Duodenal mucosa (tissue), 2 donors: ENCODE data around the gene CMYA5.

Experiments
- H3K27ac ChIP-seq: one replicate; pipeline ENCODE4 v1.7.0; 2013; ENCODE audit warnings: low read depth, low read length
- H3K27me3 ChIP-seq, 2 donors: one replicate each; pipeline ENCODE4 v1.7.0; 2013; ENCODE audit warnings: low read length in 2 of 2, control low read depth in 1 of 2; ENCODE audit not compliant: insufficient read depth in 2 of 2, control insufficient read depth in 1 of 2
- H3K36me3 ChIP-seq, 2 donors: one replicate each; pipeline ENCODE4 v1.7.0; 2013; ENCODE audit warnings: low read length in 2 of 2, control low read depth in 1 of 2; ENCODE audit not compliant: insufficient read depth in 2 of 2, control insufficient read depth in 1 of 2
- H3K4me1 ChIP-seq, 2 donors: one replicate each; pipeline ENCODE4 v1.7.0; 2013; ENCODE audit warnings: low read length in 2 of 2, control low read depth in 1 of 2; ENCODE audit not compliant: insufficient read depth in 2 of 2, control insufficient read depth in 1 of 2
- H3K4me3 ChIP-seq, 2 donors: one replicate each; pipeline ENCODE4 v1.7.0; 2013; ENCODE audit warnings: low read length in 2 of 2, low read depth in 1 of 2
- H3K9ac ChIP-seq, 2 donors: one replicate each; pipeline ENCODE4 v1.7.0; 2013; ENCODE audit warnings: low read length in 2 of 2, low read depth in 1 of 2
- H3K9me3 ChIP-seq, 2 donors: one replicate each; pipeline ENCODE4 v1.7.0; 2013; ENCODE audit warnings: low read length in 2 of 2, control low read depth in 1 of 2; ENCODE audit not compliant: control insufficient read depth in 1 of 2

CMYA5 gene

GRCh38 chr5:79806741-79807140, 117.1 kb downstream of the CMYA5 start:
- Histone ChIP-seq H3K27ac (no peak overlapping the region), H3K27me3 (no peaks in the 10 kb centered on the region), H3K9ac (no peak overlapping the region), H3K9me3 (no peaks in the 10 kb centered on the region), H3K36me3 (no peaks in the 10 kb centered on the region), H3K4me1 (no peaks in the 10 kb centered on the region), H3K4me3 (no peak overlapping the region)

- Histone ChIP-seq H3K9me3 (no peaks in the 10 kb centered on the region), H3K9ac (no peak overlapping the region), H3K4me1 (no peaks in the 10 kb centered on the region), H3K27me3 (no peaks in the 10 kb centered on the region), H3K27ac (no peak overlapping the region), H3K4me3 (no peak overlapping the region), H3K36me3 (no peaks in the 10 kb centered on the region)
Measured at GRCh38 chr5:79809743-79810142, 120.1 kb downstream of the CMYA5 start.

GRCh38 chr5:79811081-79811480, 121.4 kb downstream of the CMYA5 start:
- H3K36me3 ChIP-seq, result no peaks in the 10 kb centered on the region
- no peak overlapping the region for H3K9ac ChIP-seq
- H3K27ac ChIP-seq, result no peak overlapping the region
- H3K4me1 ChIP-seq, result no peaks in the 10 kb centered on the region
- no peak overlapping the region for H3K4me3 ChIP-seq
- no peaks in the 10 kb centered on the region for H3K9me3 ChIP-seq
- no peaks in the 10 kb centered on the region for H3K27me3 ChIP-seq

- Histone ChIP-seq H3K4me3 (no peak overlapping the region), H3K4me1 (no peaks in the 10 kb centered on the region), H3K27ac (no peak overlapping the region), H3K36me3 (no peaks in the 10 kb centered on the region), H3K9me3 (no peaks in the 10 kb centered on the region), H3K9ac (no peak overlapping the region), H3K27me3 (no peaks in the 10 kb centered on the region)
Measured at GRCh38 chr5:79811904-79812303, 122.3 kb downstream of the CMYA5 start.

GRCh38 chr5:79814699-79815098, 125.1 kb downstream of the CMYA5 start:
- no peak overlapping the region for H3K27ac ChIP-seq
- no peak overlapping the region for H3K4me3 ChIP-seq
- no peaks in the 10 kb centered on the region for H3K9me3 ChIP-seq
- H3K27me3 ChIP-seq, result no peaks in the 10 kb centered on the region
- no peak overlapping the region for H3K9ac ChIP-seq
- no peaks in the 10 kb centered on the region for H3K36me3 ChIP-seq
- H3K4me1 ChIP-seq, result no peaks in the 10 kb centered on the region

GRCh38 chr5:79816014-79816413, 126.4 kb downstream of the CMYA5 start:
- Histone ChIP-seq H3K9ac (no peak overlapping the region), H3K36me3 (no peaks in the 10 kb centered on the region), H3K4me3 (no peak overlapping the region), H3K9me3 (no peaks in the 10 kb centered on the region), H3K27me3 (no peaks in the 10 kb centered on the region), H3K4me1 (no peaks in the 10 kb centered on the region), H3K27ac (no peak overlapping the region)

- H3K4me1 ChIP-seq, result no peaks in the 10 kb centered on the region
- no peaks in the 10 kb centered on the region for H3K27me3 ChIP-seq
- H3K27ac ChIP-seq, result no peak overlapping the region
- no peaks in the 10 kb centered on the region for H3K9me3 ChIP-seq
- no peak overlapping the region for H3K9ac ChIP-seq
- H3K4me3 ChIP-seq, result no peak overlapping the region
- no peaks in the 10 kb centered on the region for H3K36me3 ChIP-seq
Measured at GRCh38 chr5:79820648-79821047, 131.0 kb downstream of the CMYA5 start.

- H3K27me3 ChIP-seq, result peaks cover 0 to 7% of the 10 kb centered on the region in 2 donors
- no peak overlapping the region for H3K27ac ChIP-seq
- H3K4me1 ChIP-seq, result no peaks in the 10 kb centered on the region
- H3K9ac ChIP-seq, result no peak overlapping the region
- no peaks in the 10 kb centered on the region for H3K36me3 ChIP-seq
- no peaks in the 10 kb centered on the region for H3K9me3 ChIP-seq
- H3K4me3 ChIP-seq, result no peak overlapping the region
Measured at GRCh38 chr5:79824444-79824843, 134.8 kb downstream of the CMYA5 start.

GRCh38 chr5:79825802-79826201, 136.2 kb downstream of the CMYA5 start:
- Histone ChIP-seq H3K4me3 (no peak overlapping the region), H3K9ac (no peak overlapping the region), H3K9me3 (no peaks in the 10 kb centered on the region), H3K4me1 (no peaks in the 10 kb centered on the region), H3K36me3 (no peaks in the 10 kb centered on the region), H3K27me3 (peaks cover 0 to 7% of the 10 kb centered on the region in 2 donors), H3K27ac (no peak overlapping the region)

- Histone ChIP-seq H3K36me3 (no peaks in the 10 kb centered on the region), H3K4me3 (no peak overlapping the region), H3K27me3 (peaks cover 0 to 7% of the 10 kb centered on the region in 2 donors), H3K9me3 (no peaks in the 10 kb centered on the region), H3K4me1 (no peaks in the 10 kb centered on the region), H3K27ac (no peak overlapping the region), H3K9ac (no peak overlapping the region)
Measured at GRCh38 chr5:79827159-79827629, 137.6 kb downstream of the CMYA5 start.

- H3K9me3 ChIP-seq, result no peaks in the 10 kb centered on the region
- peaks cover 0 to 7% of the 10 kb centered on the region in 2 donors for H3K27me3 ChIP-seq
- H3K36me3 ChIP-seq, result no peaks in the 10 kb centered on the region
- no peak overlapping the region for H3K9ac ChIP-seq
- no peak overlapping the region for H3K4me3 ChIP-seq
- no peak overlapping the region for H3K27ac ChIP-seq
- no peaks in the 10 kb centered on the region for H3K4me1 ChIP-seq
Measured at GRCh38 chr5:79829260-79829659, 139.6 kb downstream of the CMYA5 start.
